Articular chondrocyte of knee joint (primary cell): ENCODE data around the gene SFR1. TPM values are rescaled to one million over a fixed set of nuclear protein-coding genes. Genes with fewer than 3 reads are reported as not detected.

Experiments
- total RNA-seq: library from RNA; depleted of rRNA; stranded (reverse); fragments of >200 nt; gene quantifications from 2 replicates; pipeline ENCODE4 v1.2.3, GENCODE V29; 2012

The SFR1 gene
- total RNA-seq = 18.4 and 23.2 TPM in 2 replicates

DNA sequence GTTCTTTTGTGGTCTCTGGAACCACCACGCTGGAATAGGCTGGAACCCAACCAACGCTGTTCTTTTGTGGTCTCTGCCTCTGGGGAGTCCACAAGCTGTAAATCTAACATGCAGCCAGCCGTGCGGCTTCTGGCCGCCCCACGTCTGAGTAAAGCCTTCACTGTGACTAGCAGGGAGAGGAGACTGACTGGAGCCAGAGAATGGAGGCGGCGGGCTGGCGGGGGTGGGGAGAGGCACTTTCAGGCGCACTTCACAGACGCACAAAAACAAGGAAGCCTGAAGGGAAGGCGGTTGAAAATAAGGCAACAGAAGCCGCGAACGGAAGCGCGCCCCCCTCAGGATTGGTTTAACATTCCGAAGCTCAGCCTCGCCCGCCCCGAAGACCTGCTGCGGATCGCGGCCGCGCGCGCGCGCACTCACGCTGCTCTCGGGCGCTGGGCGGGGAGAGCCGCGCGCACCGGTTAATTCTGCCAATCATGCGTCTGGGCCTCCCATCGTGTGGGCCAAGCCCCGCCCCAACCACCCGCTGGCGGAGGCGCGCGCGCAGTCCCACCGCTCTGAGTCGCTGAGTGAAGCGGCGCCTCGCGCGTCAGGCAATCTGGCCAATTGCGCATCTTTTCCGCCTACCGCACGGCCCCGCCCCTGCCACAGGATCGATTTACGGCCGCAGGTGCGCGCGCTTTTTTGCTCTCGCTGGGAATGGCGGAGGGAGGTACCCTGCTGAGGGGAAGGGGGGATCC is at the start of gene SFR1:
Gene SFR1, plus strand, starts transcription at position 687 of the 740 bp plus-strand sequence. Its CDS starts 13 bp downstream, at position 700.

DNA sequence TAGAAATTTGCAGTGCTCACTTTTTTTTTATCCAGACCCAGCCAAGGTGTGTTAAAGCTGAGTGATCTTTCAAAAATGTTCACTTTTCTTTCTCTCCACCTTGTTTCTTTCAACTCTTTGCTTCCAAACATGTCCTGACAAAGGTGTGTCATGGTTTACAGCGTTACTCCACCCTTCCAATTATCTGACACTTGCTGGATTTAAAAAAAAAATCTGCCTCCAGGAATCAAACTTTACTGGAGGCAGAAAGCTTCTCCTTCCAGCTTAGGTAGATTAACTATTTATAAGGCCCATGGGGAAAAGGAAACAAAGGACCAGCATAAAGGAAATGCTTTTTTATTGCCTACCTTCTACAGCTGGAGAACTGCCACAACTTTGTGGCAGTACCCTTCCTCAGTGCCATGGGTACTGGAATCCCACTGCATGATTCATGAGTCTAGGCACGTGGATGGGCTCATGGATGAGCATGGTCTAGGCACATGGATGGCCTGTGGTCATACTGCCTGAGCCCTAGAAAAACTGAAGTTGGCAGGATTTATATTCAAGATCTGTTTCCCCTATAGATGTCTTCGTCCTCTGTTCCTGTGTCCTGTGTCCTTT is 36.1 kb upstream of the SFR1 start, which contains the start of gene COL17A1:
Gene COL17A1, minus strand, starts transcription at position 80 of the 600 bp plus-strand sequence. CDS start 5,207 bp downstream, outside the sequence.

Other genes with a start within 250 kb of the SFR1 start
- gene STN1, start 204.0 kb upstream of the SFR1 start, total RNA-seq = 21.6 and 25.0 TPM in 2 replicates
- 54.9 and 57.9 TPM in 2 replicates for gene SLK, start 155.0 kb upstream of the SFR1 start, total RNA-seq
- 0.13 and 0.76 TPM in 2 replicates for gene COL17A1, start 36.3 kb upstream of the SFR1 start, total RNA-seq
- gene CFAP43, start 110.2 kb downstream of the SFR1 start, total RNA-seq = 0.78 and 1.2 TPM in 2 replicates
- 270 and 288 TPM in 2 replicates for gene GSTO1, start 132.7 kb downstream of the SFR1 start, total RNA-seq
- gene GSTO2, start 147.0 kb downstream of the SFR1 start, total RNA-seq = 9.0 and 11.0 TPM in 2 replicates
- gene ITPRIP, start 216.3 kb downstream of the SFR1 start, total RNA-seq = 20.8 and 31.8 TPM in 2 replicates
- gene CFAP58, start 231.7 kb downstream of the SFR1 start, total RNA-seq = 0.86 and 2.0 TPM in 2 replicates